ENCODE measurements around the gene MKNK1. TPM values are rescaled to one million over a fixed set of nuclear protein-coding genes. Genes with fewer than 3 reads are reported as not detected.

Gene MKNK1
- total and polyA plus RNA-seq, 2 donors (not counting 1 experiment from before 2014, with no cell fraction given) = 51.0 to 73.0 TPM

DNA sequence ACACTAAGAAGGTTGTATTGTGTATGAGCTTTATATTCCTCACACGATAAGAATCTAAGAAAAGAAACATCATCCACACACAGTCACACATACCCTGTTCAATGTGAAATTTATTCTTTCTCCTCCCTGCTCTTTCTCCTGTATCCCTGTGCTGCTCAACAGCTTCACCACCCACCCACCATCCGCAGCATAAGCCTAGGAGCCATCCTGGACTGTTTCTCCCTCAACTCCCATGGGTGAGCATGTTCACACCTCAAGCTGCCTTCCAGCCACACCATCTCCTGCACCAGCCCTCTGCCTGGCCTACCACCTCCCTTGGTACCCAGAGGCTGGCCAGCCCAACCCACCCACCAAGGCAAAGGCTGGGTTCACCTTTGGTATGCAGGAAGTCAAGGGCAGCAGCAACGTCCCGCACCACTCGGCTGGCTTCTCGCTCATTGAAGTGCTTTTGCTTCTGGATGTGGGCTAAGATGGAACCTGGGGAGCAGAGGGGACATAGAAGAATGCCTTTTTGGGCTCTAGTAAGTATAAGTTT is 32.3 kb downstream of the MKNK1 start:
- H3K9ac ChIP-seq (ENCODE audit: low read length) = no peak overlapping the region
- no peaks in the 10 kb centered on the region for H3K27me3 ChIP-seq (replicated peaks in 1 of 4; ENCODE audit: control extremely low read depth in 1 of 4, control insufficient read depth in 3 of 4, insufficient read depth in 4 of 4, low read length in 3 of 4)

More for the DNA sequence above, 32.3 kb downstream of the MKNK1 start:
- Histone ChIP-seq H3K79me2 (ENCODE audit: control insufficient read depth, insufficient read depth, low read length) (no peaks in the 10 kb centered on the region), H4K20me1 (ENCODE audit: control insufficient read depth, insufficient read depth, low read length, poor library complexity, severe bottlenecking) (no peaks in the 10 kb centered on the region), H3K4me1 (ENCODE audit: control insufficient read depth in 2 of 2, insufficient read depth in 2 of 2, low read length in 2 of 2) (no peaks in the 10 kb centered on the region), H3K27ac (ENCODE audit: low read length in 2 of 2) (no peak overlapping the region), H3K4me2 (replicated peaks; ENCODE audit: low read depth, low read length, poor library complexity, severe bottlenecking) (no peak overlapping the region), H3K4me3 (ENCODE audit: control extremely low read depth in 1 of 5, extremely low read depth in 1 of 5, insufficient read depth in 1 of 5, low read depth in 2 of 5, low read length in 4 of 5) (no peak overlapping the region), H3K9me3 (ENCODE audit: control extremely low read depth in 1 of 3, control insufficient read depth in 2 of 3, insufficient read depth in 1 of 3, low read length in 2 of 3) (no peaks in the 10 kb centered on the region), H2AFZ (ENCODE audit: insufficient read depth, low read depth, low read length, poor library complexity, severe bottlenecking) (no peak overlapping the region), H3K36me3 (replicated peaks in 1 of 2; ENCODE audit: control extremely low read depth in 1 of 2, control insufficient read depth in 1 of 2, extremely low read depth in 1 of 2, insufficient read depth in 2 of 2, low read length in 1 of 2) (peaks cover 0 to 45% of the 10 kb centered on the region in 2 experiments)
- CTCF ChIA-PET = interaction anchor here (0.6 kb wide), 1 partner anchor 58 kb away, joined by 4 read pairs; no protein-coding TSS in a partner anchor
- DNase-seq (no peak), ATAC-seq (ENCODE audit: low read depth) (no peak)
- POLR2A ChIA-PET = no interaction called here
- no peak overlapping the region for H3K27ac Mint-ChIP-seq
- H3K27me3 Mint-ChIP-seq = no peaks in the 10 kb centered on the region
- WGBS (ENCODE audit: insufficient coverage) = 97% methylated on average over 5 of the region's 6 CpGs
- no peaks in the 10 kb centered on the region for H3K9me3 Mint-ChIP-seq (ENCODE audit: insufficient read depth)
- no peak overlapping the region for H3K4me3 Mint-ChIP-seq
- intact Hi-C loops (cut with micrococcal nuclease) = no loop called here
- TF ChIP-seq, protein P1, sequence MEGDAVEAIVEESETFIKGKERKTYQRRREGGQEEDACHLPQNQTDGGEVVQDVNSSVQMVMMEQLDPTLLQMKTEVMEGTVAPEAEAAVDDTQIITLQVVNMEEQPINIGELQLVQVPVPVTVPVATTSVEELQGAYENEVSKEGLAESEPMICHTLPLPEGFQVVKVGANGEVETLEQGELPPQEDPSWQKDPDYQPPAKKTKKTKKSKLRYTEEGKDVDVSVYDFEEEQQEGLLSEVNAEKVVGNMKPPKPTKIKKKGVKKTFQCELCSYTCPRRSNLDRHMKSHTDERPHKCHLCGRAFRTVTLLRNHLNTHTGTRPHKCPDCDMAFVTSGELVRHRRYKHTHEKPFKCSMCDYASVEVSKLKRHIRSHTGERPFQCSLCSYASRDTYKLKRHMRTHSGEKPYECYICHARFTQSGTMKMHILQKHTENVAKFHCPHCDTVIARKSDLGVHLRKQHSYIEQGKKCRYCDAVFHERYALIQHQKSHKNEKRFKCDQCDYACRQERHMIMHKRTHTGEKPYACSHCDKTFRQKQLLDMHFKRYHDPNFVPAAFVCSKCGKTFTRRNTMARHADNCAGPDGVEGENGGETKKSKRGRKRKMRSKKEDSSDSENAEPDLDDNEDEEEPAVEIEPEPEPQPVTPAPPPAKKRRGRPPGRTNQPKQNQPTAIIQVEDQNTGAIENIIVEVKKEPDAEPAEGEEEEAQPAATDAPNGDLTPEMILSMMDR (IDR thresholded peaks at IDR 0.05) = no peak
- no peak for TF ChIP-seq EZH2 (IDR thresholded peaks at IDR 0.05; ENCODE audit: borderline replicate concordance, insufficient read depth, low read depth, low read length, poor library complexity, severe bottlenecking)
- H3K4me1 Mint-ChIP-seq = no peaks in the 10 kb centered on the region
